Gastrocnemius medialis (tissue), 4 donors: ENCODE measurements around the gene MANSC4. TPM values are rescaled to one million over a fixed set of nuclear protein-coding genes. Genes with fewer than 3 reads are reported as not detected.

Experiments
- ATAC-seq, 2 donors: fragments of 150-250 bp; one replicate each; pipeline ENCODE4 v1.9.1; 2016
- DNase-seq, 2 donors: peaks; one replicate each; pipeline ENCODE4 v3.0.0-alpha.2; 2019
- H3K27ac ChIP-seq, 4 donors: fragments of 200-600 bp; sonication (generic); 1 replicate in 1 of 4; 2 replicates in 3 of 4; pipeline ENCODE4 v1.5.1; 2016 to 2018; ENCODE audit warnings: mild to moderate bottlenecking in 2 of 4, moderate library complexity in 1 of 4
- H3K27me3 ChIP-seq, 3 donors: fragments of 200-600 bp; sonication (generic) in 2 of 3; 1 replicate in 1 of 3; 2 replicates in 2 of 3; pipeline versions ENCODE4 v1.5.1 to v1.6.0; 2016 to 2019; ENCODE audit warnings: mild to moderate bottlenecking in 1 of 3, moderate library complexity in 1 of 3
- H3K36me3 ChIP-seq, 2 donors: fragments of 200-600 bp; sonication (generic) in 1 of 2; one replicate each; pipeline ENCODE4 v1.5.1; 2017 to 2018
- H3K4me1 ChIP-seq, 2 donors: fragments of 200-600 bp; sonication (generic) in 1 of 2; one replicate each; pipeline ENCODE4 v1.5.1; 2016 to 2017; ENCODE audit warnings: mild to moderate bottlenecking in 2 of 2
- H3K4me3 ChIP-seq, 4 donors: fragments of 200-600 bp; sonication (generic) in 3 of 4; 1 replicate in 1 of 4; 2 replicates in 3 of 4; pipeline ENCODE4 v1.5.1; 2016 to 2019; ENCODE audit warnings: mild to moderate bottlenecking in 2 of 4
- H3K9me3 ChIP-seq, 3 donors: fragments of 200-600 bp; sonication (generic) in 2 of 3; 1 replicate in 1 of 3; 2 replicates in 2 of 3; pipeline ENCODE4 v1.5.1; 2016 to 2019
- POLR2A ChIP-seq, 2 donors: fragments of 450-650 bp; IDR thresholded peaks; one replicate each; pipeline ENCODE4 v1.6.1; 2017; ENCODE audit warnings: antibody characterized with exemption in 2 of 2, mild to moderate bottlenecking in 2 of 2, moderate library complexity in 2 of 2
- in situ Hi-C, 4 donors: fragments of 200-750 bp; cut with MboI; loops; one replicate each; pipeline versions ENCODE4 v1.15.0 to v1.8.0; 2017; ENCODE audit warnings: low sequenced_read_pairs in 4 of 4
- intact Hi-C: fragments of 100-400 bp; cut with DNase I; formaldehyde crosslinking; loops from one replicate; pipeline ENCODE4 v1.15.1; 2023; ENCODE audit warnings: low total_unique reads
- total RNA-seq, 4 donors: library from RNA; depleted of rRNA; stranded (reverse); fragments of >200 nt; gene quantifications; one replicate each; pipeline versions ENCODE4 v1.1.0 to v1.2.3, GENCODE V29; 2016
- TF ChIP-seq, protein P1 (sequence below), 5 experiments: fragments of 450-650 bp in 3 of 5; fragments of 200-600 bp in 2 of 5; sonication (generic) in 2 of 5; IDR thresholded peaks in 4 of 5; conservative IDR thresholded peaks in 1 of 5; 1 replicate in 4 of 5; 2 replicates in 1 of 5; pipeline ENCODE4 v1.5.1; 2016 to 2019; ENCODE audit warnings: antibody characterized with exemption in 5 of 5, mild to moderate bottlenecking in 3 of 5, moderate library complexity in 3 of 5

MANSC4 gene
- total RNA-seq, 4 donors from 2014 or later: not detected

DNA sequence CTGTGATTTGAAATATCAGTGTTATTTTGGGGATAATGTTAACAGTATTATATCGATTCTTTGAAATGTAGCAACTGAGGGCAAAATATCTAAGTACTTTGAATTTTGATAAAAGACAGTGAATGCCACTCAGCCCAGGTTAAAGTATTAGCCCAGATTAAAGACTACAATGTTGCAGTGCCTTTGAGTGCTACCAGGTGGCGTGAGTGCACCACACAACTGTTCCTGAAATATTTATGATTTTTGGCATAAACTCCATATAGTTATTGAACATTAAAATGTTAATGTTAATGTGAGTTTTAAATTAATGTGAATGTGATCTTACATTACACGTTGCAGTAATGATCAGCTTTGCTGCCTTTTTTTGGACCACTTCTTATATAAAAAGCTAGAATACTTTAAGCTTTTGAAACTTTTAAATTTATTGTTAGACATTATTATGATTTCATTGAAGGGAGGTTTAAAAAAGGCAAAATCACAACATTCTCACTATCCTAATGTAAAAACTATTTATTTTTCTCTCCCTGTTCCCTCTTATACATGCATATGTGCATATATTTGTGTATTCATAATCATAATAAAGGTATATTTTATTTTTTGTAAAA is 46.9 kb downstream of the MANSC4 start:
- intact Hi-C loops: loop anchor here (5.0 kb wide), 1 partner anchor 89 kb away; no protein-coding TSS in a partner anchor
- ATAC-seq: no peak
- Histone ChIP-seq H3K27ac (no peak overlapping the region), H3K36me3 (peaks cover 0 to 29% of the 10 kb centered on the region in 2 donors), H3K27me3 (no peaks in the 10 kb centered on the region), H3K9me3 (no peaks in the 10 kb centered on the region), H3K4me3 (no peak overlapping the region), H3K4me1 (no peaks in the 10 kb centered on the region)
- TF ChIP-seq, protein P1, sequence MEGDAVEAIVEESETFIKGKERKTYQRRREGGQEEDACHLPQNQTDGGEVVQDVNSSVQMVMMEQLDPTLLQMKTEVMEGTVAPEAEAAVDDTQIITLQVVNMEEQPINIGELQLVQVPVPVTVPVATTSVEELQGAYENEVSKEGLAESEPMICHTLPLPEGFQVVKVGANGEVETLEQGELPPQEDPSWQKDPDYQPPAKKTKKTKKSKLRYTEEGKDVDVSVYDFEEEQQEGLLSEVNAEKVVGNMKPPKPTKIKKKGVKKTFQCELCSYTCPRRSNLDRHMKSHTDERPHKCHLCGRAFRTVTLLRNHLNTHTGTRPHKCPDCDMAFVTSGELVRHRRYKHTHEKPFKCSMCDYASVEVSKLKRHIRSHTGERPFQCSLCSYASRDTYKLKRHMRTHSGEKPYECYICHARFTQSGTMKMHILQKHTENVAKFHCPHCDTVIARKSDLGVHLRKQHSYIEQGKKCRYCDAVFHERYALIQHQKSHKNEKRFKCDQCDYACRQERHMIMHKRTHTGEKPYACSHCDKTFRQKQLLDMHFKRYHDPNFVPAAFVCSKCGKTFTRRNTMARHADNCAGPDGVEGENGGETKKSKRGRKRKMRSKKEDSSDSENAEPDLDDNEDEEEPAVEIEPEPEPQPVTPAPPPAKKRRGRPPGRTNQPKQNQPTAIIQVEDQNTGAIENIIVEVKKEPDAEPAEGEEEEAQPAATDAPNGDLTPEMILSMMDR (IDR thresholded peaks at IDR 0.05 in 4 of 5, conservative IDR thresholded peaks at IDR 0.05 in 1 of 5): peak; percentile 38 to 67 (median 51)
- no peak for TF ChIP-seq POLR2A (IDR thresholded peaks at IDR 0.05)
- in situ Hi-C loops: loop anchor here in 2 of 4 donors (25.0 kb wide), 1 partner anchor 204 kb away; no protein-coding TSS in a partner anchor
- DNase-seq: no peak

DNA sequence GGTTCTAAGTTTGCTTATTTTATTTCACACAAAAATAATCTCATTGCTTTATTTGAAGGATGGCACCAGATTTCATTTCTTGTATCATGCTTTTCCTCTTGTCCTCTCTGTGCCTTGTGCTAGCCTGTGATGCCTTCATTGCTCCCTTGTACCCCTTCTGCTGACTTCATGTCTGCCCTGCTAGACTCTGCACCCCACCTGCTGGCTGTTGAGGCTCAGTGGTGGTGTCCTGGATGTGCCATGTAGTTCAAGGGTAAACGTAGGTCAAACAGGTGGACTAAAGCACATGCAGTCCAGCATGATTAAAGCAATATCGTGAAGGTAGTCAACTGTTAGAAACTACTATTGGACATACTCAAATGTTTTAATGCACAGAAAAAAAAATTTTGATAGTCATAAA is 47.8 kb downstream of the MANSC4 start:
- peaks cover 0 to 24% of the 10 kb centered on the region in 2 donors for H3K36me3 ChIP-seq
- no peak overlapping the region for H3K4me3 ChIP-seq
- H3K27ac ChIP-seq: no peak overlapping the region
- intact Hi-C loops (loop anchor here (5.0 kb wide), 1 partner anchor 90 kb away; no protein-coding TSS in a partner anchor), in situ Hi-C loops (loop anchor here in 2 of 4 donors (25.0 kb wide), 1 partner anchor 205 kb away; no protein-coding TSS in a partner anchor)
- DNase-seq (no peak), ATAC-seq (no peak)
- TF ChIP-seq, protein P1 (IDR thresholded peaks at IDR 0.05 in 4 of 5, conservative IDR thresholded peaks at IDR 0.05 in 1 of 5): no peak
- no peak for TF ChIP-seq POLR2A (IDR thresholded peaks at IDR 0.05)
- no peaks in the 10 kb centered on the region for H3K27me3 ChIP-seq
- H3K4me1 ChIP-seq: no peaks in the 10 kb centered on the region
- H3K9me3 ChIP-seq: no peaks in the 10 kb centered on the region

DNA sequence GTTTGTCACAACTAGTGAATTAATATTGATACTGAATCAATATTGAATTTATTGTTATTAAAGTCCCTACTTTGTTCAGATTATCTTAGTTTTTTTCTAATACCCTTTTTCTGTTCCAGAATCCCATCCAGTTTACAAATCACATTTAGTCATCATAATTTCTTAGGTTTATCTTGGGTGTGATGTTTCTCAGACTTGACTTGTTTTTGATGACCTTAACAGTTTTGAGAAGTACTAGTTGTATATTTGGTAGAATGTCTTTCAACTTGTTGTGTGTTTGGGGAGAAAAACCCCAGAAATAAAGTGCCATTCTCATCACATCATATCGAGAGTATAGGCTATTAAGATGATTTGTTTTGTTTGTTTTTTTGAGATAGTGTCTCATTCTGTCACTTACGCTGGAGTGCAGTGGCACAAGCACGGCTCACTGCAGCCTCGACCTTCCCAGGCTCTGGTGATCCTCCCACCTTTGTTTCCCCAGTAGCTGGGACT is 49.9 kb downstream of the MANSC4 start:
- H3K27ac ChIP-seq: no peak overlapping the region
- in situ Hi-C loops: loop anchor here in 2 of 4 donors (25.0 kb wide), 1 partner anchor 207 kb away; no protein-coding TSS in a partner anchor

DNA sequence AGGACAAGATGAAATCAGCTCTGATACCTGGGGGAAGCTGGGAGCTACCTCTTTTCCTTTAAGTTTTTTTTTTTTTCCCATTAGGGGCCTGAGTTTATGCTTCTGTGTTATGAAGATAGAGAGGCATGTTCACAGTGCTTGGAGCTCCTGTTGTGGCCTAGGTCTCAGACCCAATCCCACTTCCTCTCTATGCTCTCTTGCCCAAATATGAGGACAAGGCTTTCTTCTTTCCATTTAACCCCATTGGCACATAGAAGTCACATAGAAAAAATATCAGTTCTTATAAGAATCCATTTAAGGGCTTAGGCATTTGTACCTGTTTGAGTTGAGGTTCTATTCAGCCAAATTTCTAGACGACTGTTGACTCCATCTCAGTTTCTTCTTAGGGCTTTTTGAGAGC is 56.8 kb downstream of the MANSC4 start:
- DNase-seq (no peak), ATAC-seq (no peak)
- Histone ChIP-seq H3K4me1 (no peaks in the 10 kb centered on the region), H3K9me3 (no peaks in the 10 kb centered on the region), H3K4me3 (no peak overlapping the region), H3K27me3 (no peaks in the 10 kb centered on the region), H3K36me3 (peaks cover 0 to 46% of the 10 kb centered on the region in 2 donors), H3K27ac (no peak overlapping the region)
- TF ChIP-seq, protein P1 (IDR thresholded peaks at IDR 0.05 in 4 of 5, conservative IDR thresholded peaks at IDR 0.05 in 1 of 5): no peak
- no peak for TF ChIP-seq POLR2A (IDR thresholded peaks at IDR 0.05)
- intact Hi-C loops: no loop called here
- in situ Hi-C loops: no loop called here

More for the DNA sequence above, 49.9 kb downstream of the MANSC4 start:
- H3K9me3 ChIP-seq: no peaks in the 10 kb centered on the region
- ATAC-seq (no peak), DNase-seq (no peak)
- H3K4me3 ChIP-seq: no peak overlapping the region
- no peaks in the 10 kb centered on the region for H3K4me1 ChIP-seq
- peaks cover 0 to 14% of the 10 kb centered on the region in 2 donors for H3K36me3 ChIP-seq
- TF ChIP-seq, protein P1 (IDR thresholded peaks at IDR 0.05 in 4 of 5, conservative IDR thresholded peaks at IDR 0.05 in 1 of 5): no peak
- TF ChIP-seq POLR2A (IDR thresholded peaks at IDR 0.05): no peak
- H3K27me3 ChIP-seq: no peaks in the 10 kb centered on the region
- intact Hi-C loops: loop anchor here (5.0 kb wide), 1 partner anchor 92 kb away; no protein-coding TSS in a partner anchor

Other genes starting within 250 kb of the MANSC4 start
- gene REP15, start 83.8 kb downstream of the MANSC4 start, total RNA-seq: 1 to 10 TPM in 2 of 4 donors, under 1 TPM in 1, not detected in 1; 0.92 to 1.8 (median 1.4) TPM
- gene MRPS35, start 69.4 kb downstream of the MANSC4 start, total RNA-seq: 100 to 1,000 TPM in 1 of 4 donors, 10 to 100 TPM in 3; 76.3 to 153 (median 98.2) TPM
- 1 to 10 TPM; 3.4 to 6.2 (median 4.4) TPM for gene KLHL42, start within 50 bp of the MANSC4 start, total RNA-seq
- gene PTHLH, start 192.5 kb upstream of the MANSC4 start, total RNA-seq: under 1 TPM in 1 of 4 donors, not detected in 3; 0.26 TPM